ENCODE results near the gene FBXW11.

Gene FBXW11

DNA sequence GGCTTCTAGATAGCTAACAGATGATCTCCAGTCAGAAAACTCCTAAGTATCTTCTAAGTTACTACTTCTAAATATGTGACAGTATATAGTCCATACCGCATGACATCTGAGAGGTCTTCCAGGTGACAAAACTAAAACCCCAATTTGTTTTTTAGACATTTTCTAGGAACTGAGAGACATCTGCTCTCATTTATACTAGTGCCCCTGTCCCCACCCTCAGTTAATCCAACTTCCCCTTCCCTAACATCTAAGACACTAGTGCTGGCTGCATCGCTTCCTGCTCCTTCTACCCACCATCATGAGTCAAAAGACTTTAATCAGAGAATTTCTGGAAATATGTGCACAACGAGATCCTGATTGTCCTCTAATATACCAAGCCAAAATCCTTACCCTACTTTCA lies 37.9 kb downstream of the FBXW11 start:
- H3K9me3 ChIP-seq (ENCODE audit: control insufficient read depth, insufficient read depth, low read depth, low read length), result no peaks in the 10 kb centered on the region
- no peak overlapping the region for H3K9ac ChIP-seq (ENCODE audit: low read length)
- no peak overlapping the region for H3K4me3 ChIP-seq (ENCODE audit: low read depth, low read length)
- H3K4me1 ChIP-seq (ENCODE audit: control insufficient read depth, insufficient read depth, low read length), result peaks cover 32% of the 10 kb centered on the region
- no peaks in the 10 kb centered on the region for H3K27me3 ChIP-seq (ENCODE audit: control insufficient read depth, insufficient read depth, low read length)
- no peak overlapping the region for H3K27ac ChIP-seq (ENCODE audit: low read depth, low read length)
- peaks cover 5% of the 10 kb centered on the region; the same call in 1 of the 2 replicates for H3K36me3 ChIP-seq (ENCODE audit: control insufficient read depth, insufficient read depth, low read length)

DNA sequence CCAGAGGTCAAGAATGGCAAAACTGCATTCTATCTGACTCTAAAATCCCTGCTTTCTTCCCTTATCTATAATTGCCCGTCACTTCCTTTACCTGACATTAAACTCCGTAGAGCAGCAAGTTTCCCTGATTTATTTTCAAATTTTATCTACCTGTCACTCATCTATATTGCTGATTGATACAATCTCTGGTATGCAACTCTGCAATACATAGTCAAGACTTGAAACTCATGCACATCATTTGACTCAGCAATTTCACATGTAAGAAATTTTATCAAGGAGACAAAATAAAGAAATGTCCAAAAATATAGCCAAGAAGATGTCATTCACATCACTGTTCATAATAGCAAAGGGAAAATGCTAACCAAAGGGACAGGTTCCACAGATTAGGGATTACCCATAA lies 39.5 kb downstream of the FBXW11 start:
- H3K9ac ChIP-seq (ENCODE audit: low read length), result no peak overlapping the region
- H3K4me1 ChIP-seq (ENCODE audit: control insufficient read depth, insufficient read depth, low read length), result peaks cover 35% of the 10 kb centered on the region
- no peak overlapping the region for H3K27ac ChIP-seq (ENCODE audit: low read depth, low read length)
- peaks cover 5% of the 10 kb centered on the region; the same call in 1 of the 2 replicates for H3K36me3 ChIP-seq (ENCODE audit: control insufficient read depth, insufficient read depth, low read length)
- no peak overlapping the region for H3K4me3 ChIP-seq (ENCODE audit: low read depth, low read length)
- H3K27me3 ChIP-seq (ENCODE audit: control insufficient read depth, insufficient read depth, low read length), result no peaks in the 10 kb centered on the region
- no peaks in the 10 kb centered on the region for H3K9me3 ChIP-seq (ENCODE audit: control insufficient read depth, insufficient read depth, low read depth, low read length)

DNA sequence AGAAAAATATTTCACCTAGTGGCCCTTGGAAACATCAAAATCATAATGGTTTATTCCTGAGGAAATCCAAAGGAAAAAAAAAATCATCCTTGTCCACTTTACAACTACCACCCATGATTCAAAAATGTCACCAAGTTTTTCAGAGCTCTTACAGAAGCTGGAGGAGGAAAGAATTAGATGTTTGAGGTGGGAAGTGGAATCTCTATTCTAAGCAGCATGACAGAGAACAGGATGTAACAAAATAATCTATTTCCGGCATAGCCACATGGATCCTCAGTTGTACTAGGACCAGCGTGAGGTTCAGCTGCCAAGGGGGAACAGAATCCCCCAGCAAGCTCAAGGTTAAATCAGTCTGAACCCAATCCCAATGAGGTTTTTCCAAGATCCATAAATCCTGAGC lies 40.2 kb downstream of the FBXW11 start:
- Histone ChIP-seq H3K27me3 (ENCODE audit: control insufficient read depth, insufficient read depth, low read length) (no peaks in the 10 kb centered on the region), H3K9me3 (ENCODE audit: control insufficient read depth, insufficient read depth, low read depth, low read length) (no peaks in the 10 kb centered on the region), H3K4me1 (ENCODE audit: control insufficient read depth, insufficient read depth, low read length) (peaks cover 35% of the 10 kb centered on the region), H3K27ac (ENCODE audit: low read depth, low read length) (no peak overlapping the region), H3K36me3 (ENCODE audit: control insufficient read depth, insufficient read depth, low read length) (peaks cover 5% of the 10 kb centered on the region; the same call in 1 of the 2 replicates), H3K9ac (ENCODE audit: low read length) (no peak overlapping the region), H3K4me3 (ENCODE audit: low read depth, low read length) (no peak overlapping the region)

DNA sequence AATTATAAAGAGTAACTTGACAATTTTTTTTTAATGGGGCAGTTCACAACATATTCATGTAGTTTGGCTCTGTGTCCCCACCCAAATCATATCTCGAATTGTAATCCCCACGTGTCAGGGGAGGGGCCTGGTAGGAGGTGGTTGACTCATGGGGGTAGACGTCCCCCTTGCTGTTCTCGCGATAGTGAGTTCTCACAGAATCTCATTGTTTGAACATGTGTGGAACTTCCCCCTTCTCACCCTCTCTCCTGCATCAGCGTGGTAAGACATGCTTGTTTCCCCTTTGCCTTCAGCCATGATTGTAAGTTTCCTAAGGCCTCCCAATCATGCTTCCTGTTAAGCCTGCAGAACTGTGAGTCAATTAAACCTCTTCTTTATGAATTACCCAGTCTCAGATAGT lies 40.7 kb downstream of the FBXW11 start:
- H3K4me3 ChIP-seq (ENCODE audit: low read depth, low read length), result no peak overlapping the region
- H3K9ac ChIP-seq (ENCODE audit: low read length), result no peak overlapping the region
- peaks cover 3% of the 10 kb centered on the region; the same call in 1 of the 2 replicates for H3K36me3 ChIP-seq (ENCODE audit: control insufficient read depth, insufficient read depth, low read length)
- H3K9me3 ChIP-seq (ENCODE audit: control insufficient read depth, insufficient read depth, low read depth, low read length), result no peaks in the 10 kb centered on the region
- peaks cover 31% of the 10 kb centered on the region for H3K4me1 ChIP-seq (ENCODE audit: control insufficient read depth, insufficient read depth, low read length)
- H3K27me3 ChIP-seq (ENCODE audit: control insufficient read depth, insufficient read depth, low read length), result no peaks in the 10 kb centered on the region
- H3K27ac ChIP-seq (ENCODE audit: low read depth, low read length), result no peak overlapping the region

DNA sequence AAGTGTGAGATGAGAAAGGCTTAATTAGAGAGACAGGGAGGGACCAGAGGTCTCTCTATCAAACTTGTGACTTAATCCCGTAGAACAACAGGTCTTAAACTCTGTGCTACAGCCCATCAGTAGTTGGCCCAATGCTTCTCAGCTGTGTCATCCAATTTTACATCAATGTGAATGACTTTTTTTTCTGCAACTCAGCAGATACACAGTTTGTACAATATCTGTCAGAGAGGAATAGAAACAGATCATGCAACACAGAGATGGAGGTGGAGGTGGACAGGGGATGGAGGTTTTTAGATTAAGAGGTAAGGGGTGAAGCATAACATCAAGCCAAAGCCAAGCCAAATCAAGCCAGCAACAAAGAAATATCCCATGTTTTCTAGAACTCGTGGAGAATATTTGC lies 43.0 kb downstream of the FBXW11 start:
- H3K4me1 ChIP-seq (ENCODE audit: control insufficient read depth, insufficient read depth, low read length), result peaks cover 31% of the 10 kb centered on the region
- H3K27me3 ChIP-seq (ENCODE audit: control insufficient read depth, insufficient read depth, low read length), result no peaks in the 10 kb centered on the region
- no peak overlapping the region for H3K4me3 ChIP-seq (ENCODE audit: low read depth, low read length)
- H3K9me3 ChIP-seq (ENCODE audit: control insufficient read depth, insufficient read depth, low read depth, low read length), result no peaks in the 10 kb centered on the region
- peaks cover 7% of the 10 kb centered on the region for H3K36me3 ChIP-seq (ENCODE audit: control insufficient read depth, insufficient read depth, low read length)
- H3K9ac ChIP-seq (ENCODE audit: low read length), result no peak overlapping the region
- H3K27ac ChIP-seq (ENCODE audit: low read depth, low read length), result no peak overlapping the region

DNA sequence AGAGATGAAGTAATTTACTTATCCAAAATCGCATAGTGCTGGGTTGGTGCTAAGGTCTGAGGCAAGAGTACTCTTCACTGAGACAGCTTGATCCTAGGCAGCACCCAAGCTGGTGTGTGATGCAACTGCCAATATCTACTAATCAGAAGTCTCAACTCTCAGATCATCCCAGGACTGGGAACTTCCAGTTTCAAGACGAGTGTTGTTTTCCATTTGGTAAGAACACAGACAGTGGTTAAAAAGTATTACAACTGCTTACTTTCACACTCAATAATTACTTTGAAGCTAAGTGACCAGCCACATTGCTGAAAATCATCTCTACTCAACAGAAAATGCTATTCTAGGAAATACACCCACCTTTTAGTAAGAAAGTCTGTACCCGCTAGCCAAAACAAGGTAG lies 45.3 kb downstream of the FBXW11 start:
- H3K36me3 ChIP-seq (ENCODE audit: control insufficient read depth, insufficient read depth, low read length), result peaks cover 7% of the 10 kb centered on the region
- peaks cover 43% of the 10 kb centered on the region for H3K4me1 ChIP-seq (ENCODE audit: control insufficient read depth, insufficient read depth, low read length)
- H3K9me3 ChIP-seq (ENCODE audit: control insufficient read depth, insufficient read depth, low read depth, low read length), result no peaks in the 10 kb centered on the region
- no peak overlapping the region for H3K27ac ChIP-seq (ENCODE audit: low read depth, low read length)
- no peak overlapping the region for H3K9ac ChIP-seq (ENCODE audit: low read length)
- H3K27me3 ChIP-seq (ENCODE audit: control insufficient read depth, insufficient read depth, low read length), result no peaks in the 10 kb centered on the region
- no peak overlapping the region for H3K4me3 ChIP-seq (ENCODE audit: low read depth, low read length)

DNA sequence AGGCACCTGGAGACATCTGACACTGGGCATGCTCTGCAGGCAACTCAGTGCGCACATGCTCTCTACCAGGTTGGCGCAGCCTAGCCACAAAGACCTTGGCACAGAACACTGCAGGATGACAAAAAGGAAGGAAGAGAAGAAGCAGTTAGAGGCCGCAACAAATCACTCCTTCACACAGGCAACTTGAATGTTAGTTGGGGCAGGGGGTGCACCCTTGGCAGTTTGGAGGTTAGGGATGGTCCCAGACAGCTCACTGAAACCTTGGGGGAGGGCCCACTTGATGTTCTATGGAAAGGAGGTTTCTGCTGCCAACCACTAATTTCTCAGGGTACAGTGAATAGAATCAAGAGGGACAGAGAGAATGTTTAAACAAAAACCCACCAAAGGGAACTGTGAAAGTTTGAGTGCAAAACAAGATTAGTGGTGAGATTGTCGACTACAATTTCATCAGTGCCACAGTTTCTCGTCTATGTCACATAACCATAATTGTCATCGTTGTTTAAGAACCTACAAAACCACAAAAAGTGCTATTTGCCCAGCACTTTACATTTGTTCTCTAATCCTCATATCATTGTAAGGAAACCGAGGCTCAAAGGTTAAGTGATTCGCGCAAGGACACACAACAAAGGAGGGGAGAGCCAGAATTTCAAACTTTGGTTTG lies 48.7 kb downstream of the FBXW11 start:
- H3K27me3 ChIP-seq (ENCODE audit: control insufficient read depth, insufficient read depth, low read length), result no peaks in the 10 kb centered on the region
- H3K9ac ChIP-seq (ENCODE audit: low read length), result peak overlapping the region; percentile 26
- H3K27ac ChIP-seq (ENCODE audit: low read depth, low read length), result no peak overlapping the region
- H3K36me3 ChIP-seq (ENCODE audit: control insufficient read depth, insufficient read depth, low read length), result peaks cover 7% of the 10 kb centered on the region
- peaks cover 52% of the 10 kb centered on the region for H3K4me1 ChIP-seq (ENCODE audit: control insufficient read depth, insufficient read depth, low read length)
- no peaks in the 10 kb centered on the region for H3K9me3 ChIP-seq (ENCODE audit: control insufficient read depth, insufficient read depth, low read depth, low read length)
- no peak overlapping the region for H3K4me3 ChIP-seq (ENCODE audit: low read depth, low read length)

DNA sequence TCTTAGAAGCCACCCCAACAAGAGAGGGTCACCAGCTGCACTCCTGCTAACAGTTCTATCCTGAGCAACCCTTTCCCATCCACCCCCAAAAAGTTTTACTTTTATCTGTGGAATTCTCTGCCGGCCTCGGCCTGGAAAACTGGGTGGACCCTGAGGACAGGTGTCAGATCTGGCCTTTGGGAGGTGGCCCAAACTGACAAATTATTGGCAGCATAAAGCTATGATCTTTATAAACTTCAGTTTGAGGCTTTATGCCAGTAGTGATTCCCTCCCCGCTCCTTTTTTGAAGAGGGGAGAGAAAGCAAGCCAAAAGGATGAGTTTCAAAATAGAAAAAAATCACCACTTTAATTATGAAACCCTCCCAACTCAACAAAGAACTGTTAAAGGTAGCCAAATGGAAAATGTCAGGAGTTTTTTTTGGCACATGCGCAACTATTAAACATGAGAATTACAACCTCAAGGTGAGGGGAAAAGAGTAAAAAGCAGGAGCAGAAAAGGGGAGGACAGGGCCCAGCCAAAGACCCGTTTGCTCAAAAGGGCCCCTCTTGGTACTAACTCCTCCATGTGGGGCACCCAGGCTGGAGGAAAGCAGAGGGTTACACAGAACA lies 49.4 kb downstream of the FBXW11 start:
- Histone ChIP-seq H3K36me3 (ENCODE audit: control insufficient read depth, insufficient read depth, low read length) (peaks cover 7% of the 10 kb centered on the region), H3K9ac (ENCODE audit: low read length) (peak overlapping the region; percentile 26), H3K27ac (ENCODE audit: low read depth, low read length) (no peak overlapping the region), H3K4me1 (ENCODE audit: control insufficient read depth, insufficient read depth, low read length) (peaks cover 52% of the 10 kb centered on the region), H3K9me3 (ENCODE audit: control insufficient read depth, insufficient read depth, low read depth, low read length) (no peaks in the 10 kb centered on the region), H3K27me3 (ENCODE audit: control insufficient read depth, insufficient read depth, low read length) (no peaks in the 10 kb centered on the region), H3K4me3 (ENCODE audit: low read depth, low read length) (no peak overlapping the region)

DNA sequence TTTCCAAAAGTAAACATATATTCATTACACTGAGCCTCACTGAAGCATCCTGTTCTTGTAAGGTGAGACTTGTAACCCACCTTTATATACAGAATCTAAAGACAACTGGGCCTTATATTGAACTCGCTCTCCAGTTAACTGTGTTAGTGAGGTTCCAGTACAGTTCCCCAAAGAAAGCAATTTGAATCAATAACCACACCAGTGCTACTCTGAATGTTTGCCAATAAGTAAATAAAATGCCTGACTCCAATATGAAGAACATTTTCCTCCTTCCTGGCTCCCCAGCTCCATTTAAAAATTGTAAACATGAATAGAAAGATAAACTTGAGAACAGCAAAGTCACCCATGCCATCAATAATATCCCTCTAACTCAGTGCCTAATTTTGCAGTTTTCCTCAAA lies 50.1 kb downstream of the FBXW11 start:
- H3K9me3 ChIP-seq (ENCODE audit: control insufficient read depth, insufficient read depth, low read depth, low read length), result no peaks in the 10 kb centered on the region
- no peak overlapping the region for H3K4me3 ChIP-seq (ENCODE audit: low read depth, low read length)
- H3K9ac ChIP-seq (ENCODE audit: low read length), result no peak overlapping the region
- no peaks in the 10 kb centered on the region for H3K27me3 ChIP-seq (ENCODE audit: control insufficient read depth, insufficient read depth, low read length)
- H3K27ac ChIP-seq (ENCODE audit: low read depth, low read length), result no peak overlapping the region
- H3K4me1 ChIP-seq (ENCODE audit: control insufficient read depth, insufficient read depth, low read length), result peaks cover 52% of the 10 kb centered on the region
- peaks cover 7% of the 10 kb centered on the region for H3K36me3 ChIP-seq (ENCODE audit: control insufficient read depth, insufficient read depth, low read length)

DNA sequence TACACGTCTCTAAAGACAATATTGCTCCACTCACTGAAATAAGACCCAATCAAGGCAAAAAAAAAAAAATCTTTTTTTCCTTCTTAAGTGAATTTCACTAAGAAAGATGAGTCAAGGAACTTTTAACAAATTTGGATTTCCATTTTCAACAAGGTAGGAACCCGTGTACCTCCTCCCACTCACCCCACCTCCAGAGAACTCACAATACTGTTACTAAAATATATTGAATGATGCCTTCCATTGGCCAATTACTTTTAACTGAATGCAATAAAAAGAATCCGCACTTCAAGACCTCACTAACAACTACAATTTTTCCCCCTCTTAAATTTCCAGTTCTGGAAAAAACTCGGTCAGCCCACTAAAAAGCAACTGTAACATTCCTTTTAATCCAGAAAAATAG lies 50.7 kb downstream of the FBXW11 start:
- H3K27me3 ChIP-seq (ENCODE audit: control insufficient read depth, insufficient read depth, low read length), result no peaks in the 10 kb centered on the region
- H3K27ac ChIP-seq (ENCODE audit: low read depth, low read length), result no peak overlapping the region
- no peaks in the 10 kb centered on the region for H3K9me3 ChIP-seq (ENCODE audit: control insufficient read depth, insufficient read depth, low read depth, low read length)
- H3K9ac ChIP-seq (ENCODE audit: low read length), result no peak overlapping the region
- no peak overlapping the region for H3K4me3 ChIP-seq (ENCODE audit: low read depth, low read length)
- peaks cover 52% of the 10 kb centered on the region for H3K4me1 ChIP-seq (ENCODE audit: control insufficient read depth, insufficient read depth, low read length)
- peaks cover 7% of the 10 kb centered on the region for H3K36me3 ChIP-seq (ENCODE audit: control insufficient read depth, insufficient read depth, low read length)

DNA sequence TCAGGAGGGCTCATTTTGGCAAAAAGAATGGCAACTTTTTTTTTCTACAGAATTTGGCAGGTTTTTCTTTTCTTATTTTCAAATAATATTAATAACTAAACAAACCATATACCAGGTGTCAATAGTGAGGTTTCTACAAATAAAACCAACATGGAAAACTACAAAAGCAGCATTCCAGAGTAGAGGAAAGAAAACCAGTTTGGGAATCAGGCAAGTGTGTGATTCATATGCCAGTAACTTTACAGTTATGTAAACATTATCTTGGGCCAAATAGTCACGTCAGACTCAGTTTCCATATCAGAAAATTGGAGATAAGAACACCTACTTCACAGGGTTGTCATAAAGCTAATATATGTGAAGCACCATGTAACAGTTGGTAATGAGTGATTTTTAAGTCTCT lies 51.7 kb downstream of the FBXW11 start:
- H3K27me3 ChIP-seq (ENCODE audit: control insufficient read depth, insufficient read depth, low read length), result no peaks in the 10 kb centered on the region
- H3K27ac ChIP-seq (ENCODE audit: low read depth, low read length), result no peak overlapping the region
- no peaks in the 10 kb centered on the region for H3K9me3 ChIP-seq (ENCODE audit: control insufficient read depth, insufficient read depth, low read depth, low read length)
- H3K4me1 ChIP-seq (ENCODE audit: control insufficient read depth, insufficient read depth, low read length), result peaks cover 52% of the 10 kb centered on the region
- peaks cover under 1% of the 10 kb centered on the region; the same call in 1 of the 2 replicates for H3K36me3 ChIP-seq (ENCODE audit: control insufficient read depth, insufficient read depth, low read length)
- H3K9ac ChIP-seq (ENCODE audit: low read length), result no peak overlapping the region
- no peak overlapping the region for H3K4me3 ChIP-seq (ENCODE audit: low read depth, low read length)
